K562 (cell line): ENCODE data around the gene BIRC5. TPM values are rescaled to one million over a fixed set of nuclear protein-coding genes. Genes with fewer than 3 reads are reported as not detected.

Experiments used
- ATAC-seq: fragments of 200-7000 bp; cut with Tn5 transposase; 3 replicates; pipeline ENCODE4 v1.9.1; 2020; ENCODE audit warnings: moderate library complexity
- BruUV-seq: library from RNA; stranded (reverse); fragments of 400-500 nt; replicated peaks from 2 replicates; lab custom pipeline; 2021; lab: Mats Ljungman, UMichigan
- CTCF ChIA-PET: fragments of 300-600 bp; formaldehyde crosslinking; extraction: SDS; loops from one replicate; lab custom pipeline; 2021; ENCODE audit warnings: low intra/inter-chr PET ratio; lab: Yijun Ruan, JAX
- POLR2A ChIA-PET: fragments of 300-600, 350-650 bp; sonication (Branson Sonifier 250); formaldehyde crosslinking; extraction: SDS; loops from one replicate; lab custom pipeline; 2021; ENCODE audit warnings: antibody characterized with exemption, inconsistent platforms; lab: Yijun Ruan, JAX
- DNase-seq, 4 experiments: peaks; one replicate each; pipeline versions ENCODE4 v3.0.0 to v3.0.0-alpha.2; 2011 to 2018; ENCODE audit warnings: low spot score in 3 of 4, mixed read lengths in 3 of 4; ENCODE audit errors: extremely low read depth in 1 of 4
- FAIRE-seq: peaks from 2 replicates; lab custom pipeline; 2011; peaks lifted over from hg19 to GRCh38; lab: Jason Lieb, UNC
- H2AFZ ChIP-seq: 2 replicates; pipeline ENCODE4 v1.6.0; 2011; ENCODE audit warnings: low read depth, low read length, control low read depth, inconsistent platforms
- H3K27ac ChIP-seq: fragments of 200-600 bp; 3 replicates; pipeline ENCODE4 v1.8.0; 2011; ENCODE audit warnings: low read depth, mild to moderate bottlenecking, control low read depth, inconsistent platforms, low read length, moderate library complexity, mixed read lengths; ENCODE audit errors: extremely low read depth
- H3K27me3 ChIP-seq, 2 experiments: fragments of 300-600 bp in 1 of 2; 2 replicates in 1 of 2; 3 replicates in 1 of 2; pipeline versions ENCODE4 v1.6.0 to v1.8.0; 2011; ENCODE audit warnings: inconsistent platforms in 2 of 2, low read length in 2 of 2, mild to moderate bottlenecking in 1 of 2, mixed read lengths in 1 of 2, moderate library complexity in 1 of 2; ENCODE audit not compliant: control insufficient read depth in 2 of 2, insufficient read depth in 2 of 2
- H3K36me3 ChIP-seq: fragments of 300-600 bp; 3 replicates; pipeline ENCODE4 v1.8.0; 2011; ENCODE audit warnings: mild to moderate bottlenecking, low read length, inconsistent platforms; ENCODE audit not compliant: control insufficient read depth, insufficient read depth
- H3K4me1 ChIP-seq, 2 experiments: fragments of 200-600 bp in 1 of 2; replicated peaks in 1 of 2; 2 replicates in 1 of 2; 3 replicates in 1 of 2; pipeline versions ENCODE4 v1.5.1 to v1.8.0; 2011; ENCODE audit warnings: inconsistent platforms in 2 of 2, low read length in 2 of 2, mild to moderate bottlenecking in 1 of 2, mixed read lengths in 1 of 2, moderate library complexity in 1 of 2; ENCODE audit not compliant: control insufficient read depth in 2 of 2, insufficient read depth in 2 of 2
- H3K4me2 ChIP-seq: 2 replicates; pipeline ENCODE4 v1.6.1; 2011; ENCODE audit warnings: low read length, control low read depth, inconsistent platforms, mixed read lengths; ENCODE audit not compliant: insufficient read depth
- H3K4me3 ChIP-seq: fragments of 200-600 bp; sonication (generic), shearing (Covaris generic); 2 replicates; pipeline ENCODE4 v1.5.1; 2016; ENCODE audit warnings: control low read depth, inconsistent platforms
- H3K79me2 ChIP-seq: fragments of 200-600 bp; 3 replicates; pipeline ENCODE4 v1.8.0; 2011; ENCODE audit warnings: low read length, inconsistent platforms; ENCODE audit not compliant: control insufficient read depth, insufficient read depth
- H3K9ac ChIP-seq, 2 experiments: 2 replicates each; pipeline versions ENCODE4 v1.6.0 to v1.6.1; 2011; ENCODE audit warnings: low read depth in 2 of 2, low read length in 2 of 2, control low read depth in 1 of 2, inconsistent platforms in 1 of 2, mild to moderate bottlenecking in 1 of 2, mixed read lengths in 1 of 2; ENCODE audit not compliant: insufficient read depth in 1 of 2
- H3K9me1 ChIP-seq: one replicate; pipeline ENCODE4 v1.6.0; 2011; ENCODE audit warnings: inconsistent platforms, mild to moderate bottlenecking, low read length, moderate library complexity; ENCODE audit not compliant: control insufficient read depth, insufficient read depth
- H3K9me3 ChIP-seq: replicated peaks from 2 replicates; pipeline ENCODE4 v1.5.1; 2011; ENCODE audit warnings: low read depth, low read length, inconsistent platforms; ENCODE audit not compliant: control insufficient read depth, insufficient read depth
- H4K20me1 ChIP-seq: replicated peaks from 2 replicates; pipeline ENCODE4 v1.6.1; 2011; ENCODE audit warnings: low read length, inconsistent platforms, mixed read lengths; ENCODE audit not compliant: control insufficient read depth, insufficient read depth
- KDM5B ChIP-seq: fragments of 200-600 bp; sonication (generic); IDR thresholded peaks from 2 replicates; pipeline ENCODE4 v1.6.1; 2012; ENCODE audit warnings: low read depth, mild to moderate bottlenecking, moderate library complexity, low read length, control low read depth, inconsistent platforms; ENCODE audit not compliant: insufficient replicate concordance
- NFE2L1 ChIP-seq: fragments of 450-650 bp; IDR thresholded peaks from 2 replicates; pipeline ENCODE4 v1.6.1; 2016; ENCODE audit warnings: missing genetic modification characterization, low read depth, mild to moderate bottlenecking, missing compliant biosample characterization, moderate library complexity, borderline replicate concordance
- NR0B1 ChIP-seq: fragments of 450-650 bp; IDR thresholded peaks from one replicate; pipeline ENCODE4 v1.6.1; 2018; ENCODE audit warnings: mild to moderate bottlenecking, moderate library complexity; ENCODE audit not compliant: partially characterized antibody
- NR2C2 ChIP-seq, 2 experiments: fragments of 200-800 bp in 1 of 2; sonication (Bioruptor generic) in 1 of 2; sonication (generic) in 1 of 2; formaldehyde crosslinking in 1 of 2; IDR thresholded peaks; 2 replicates each; pipeline versions ENCODE4 v1.6.1 to v1.8.0; 2016 to 2022; ENCODE audit warnings: mild to moderate bottlenecking in 1 of 2, missing compliant biosample characterization in 1 of 2, missing genetic modification characterization in 1 of 2, missing genetic modification reagents in 1 of 2
- POLR3G ChIP-seq: IDR thresholded peaks from 2 replicates; pipeline ENCODE4 v1.6.1; 2011; ENCODE audit not compliant: insufficient read length, insufficient replicate concordance; ENCODE audit errors: extremely low read depth
- ZBTB2 ChIP-seq: fragments of 450-650 bp; IDR thresholded peaks from 2 replicates; pipeline ENCODE4 v1.6.1; 2016; ENCODE audit warnings: antibody characterized with exemption
- ZFX ChIP-seq: sonication (generic); formaldehyde crosslinking; IDR thresholded peaks from 2 replicates; pipeline ENCODE4 v1.8.0; 2022; ENCODE audit warnings: mild to moderate bottlenecking, missing genetic modification reagents, moderate library complexity
- ZNF561 ChIP-seq: fragments of 450-650 bp; formaldehyde crosslinking; conservative IDR thresholded peaks from 2 replicates; pipeline ENCODE4 v1.4.0; 2020; ENCODE audit warnings: mild to moderate bottlenecking, moderate library complexity
- ZNF77 ChIP-seq: fragments of 250-450 bp; sonication (Bioruptor Pico); IDR thresholded peaks from 2 replicates; pipeline ENCODE4 v1.5.0; 2020
- WGBS: fragments of 100-300 bp; shearing (Covaris generic); methylation state at CpG from one replicate; pipeline ENCODE4 v1.1.6; 2016; ENCODE audit warnings: low coverage, mixed read lengths; ENCODE audit not compliant: insufficient coverage; ENCODE audit errors: missing lambda C conversion rate; 5-methylcytosine and 5-hydroxymethylcytosine counted together
- in situ Hi-C: fragments of 300-500 bp; cut with MboI; formaldehyde crosslinking; loops from 4 replicates; pipeline ENCODE4 v1.15.0; 2018; ENCODE audit warnings: inconsistent platforms, mixed read lengths
- intact Hi-C: fragments of 100-400 bp; cut with micrococcal nuclease; formaldehyde crosslinking; loops from 2 replicates; pipeline ENCODE4 v1.14.2; 2022
- polyA plus RNA-seq, 8 experiments: library from polyadenylated mRNA; depleted of rRNA in 4 of 8; stranded (reverse) in 5 of 8; unstranded in 3 of 8; fragments of >200 nt; fragmentation: Nextera tagmentation in 2 of 8; fragmentation: Illumina TruSeq in 1 of 8; extraction: Ambion mirVana in 2 of 8; extraction: Trizol in 1 of 8; gene quantifications; 2 replicates each; pipeline versions ENCODE4 v1.2.1 to v1.2.3, GENCODE V29; 2011 to 2014; ENCODE audit warnings: inconsistent platforms in 1 of 8, missing spikeins in 1 of 8
- total RNA-seq, 7 experiments: library from RNA; depleted of rRNA in 6 of 7; stranded (reverse); fragments of >200 nt in 6 of 7; fragmentation: Illumina TruSeq in 2 of 7; extraction: Trizol in 2 of 7; gene quantifications; 2 replicates each; pipeline versions ENCODE4 v1.2.1 to v1.2.3, GENCODE V29; 2011 to 2021; ENCODE audit warnings: low replicate concordance in 1 of 7
- TF ChIP-seq, protein P1 (sequence below), 2 experiments: fragments of 450-650 bp; formaldehyde crosslinking in 1 of 2; IDR thresholded peaks; 2 replicates each; pipeline versions ENCODE4 v1.4.0 to v1.6.1; 2014 to 2020; ENCODE audit warnings: mild to moderate bottlenecking in 2 of 2, borderline replicate concordance in 1 of 2, low read depth in 1 of 2

Gene BIRC5
- total and polyA plus RNA-seq, 9 of the 15 experiments (the other 6 are each of a cell fraction or from before 2014, with no cell fraction given), result 64.4 to 140 (median 101) TPM

GRCh38 chr17:78214706-78215061 lies 631 bp downstream of the BIRC5 start:
- ChIA-PET CTCF (no interaction called here), POLR2A (interaction anchor here (0.7 to 3.8 kb wide), 4 partner anchors 11 to 25 kb away, joined by 3 to 30 read pairs (median 3); no protein-coding TSS in a partner anchor)
- Histone ChIP-seq H2AFZ (peak overlapping the region; percentile 99; the same call in 1 of the 2 replicates), H3K9me1 (no peaks in the 10 kb centered on the region), H3K27me3 (no peaks in the 10 kb centered on the region; a peak in 1 of 5 replicates), H3K79me2 (peaks cover 33% of the 10 kb centered on the region), H4K20me1 (no peaks in the 10 kb centered on the region), H3K27ac (peak overlapping the region; percentile 97), H3K4me2 (peak overlapping the region; percentile 97), H3K4me1 (peaks cover 3 to 28% of the 10 kb centered on the region in 2 experiments; a peak in 4 of 5 replicates), H3K9ac (peak overlapping the region; percentile 97 to 99), H3K4me3 (peak overlapping the region; percentile 74), H3K36me3 (peaks cover 33% of the 10 kb centered on the region; the same call in 2 of the 3 replicates), H3K9me3 (no peaks in the 10 kb centered on the region)
- peak; percentile 4; the same call in 2 of the 3 replicates for ATAC-seq
- in situ Hi-C loops, result no loop called here
- no TSS peak for BruUV-seq
- FAIRE-seq, result peak; percentile 49
- DNase-seq, result peak in 1 of 4 experiments; percentile 25
- intact Hi-C loops, result no loop called here
- WGBS, result 0% methylated on average over 4 of the region's 5 CpGs
- TF ChIP-seq KDM5B, result peak; percentile 16
- TF ChIP-seq POLR3G, result no peak
- no peak for TF ChIP-seq ZFX (CRISPR knock-in tag)
- no peak for TF ChIP-seq NR2C2 (CRISPR knock-in tag; IDR thresholded peaks at IDR 0.05)
- 0 out of 2 replicates have a peak, but pooled peaks have one; percentile 5 for TF ChIP-seq NR2C2 (tag; IDR thresholded peaks at IDR 0.05)
- no peak for TF ChIP-seq NR0B1
- TF ChIP-seq ZBTB2, result no peak
- no peak for TF ChIP-seq ZNF77 (CRISPR knock-in tag)
- TF ChIP-seq, protein P1, sequence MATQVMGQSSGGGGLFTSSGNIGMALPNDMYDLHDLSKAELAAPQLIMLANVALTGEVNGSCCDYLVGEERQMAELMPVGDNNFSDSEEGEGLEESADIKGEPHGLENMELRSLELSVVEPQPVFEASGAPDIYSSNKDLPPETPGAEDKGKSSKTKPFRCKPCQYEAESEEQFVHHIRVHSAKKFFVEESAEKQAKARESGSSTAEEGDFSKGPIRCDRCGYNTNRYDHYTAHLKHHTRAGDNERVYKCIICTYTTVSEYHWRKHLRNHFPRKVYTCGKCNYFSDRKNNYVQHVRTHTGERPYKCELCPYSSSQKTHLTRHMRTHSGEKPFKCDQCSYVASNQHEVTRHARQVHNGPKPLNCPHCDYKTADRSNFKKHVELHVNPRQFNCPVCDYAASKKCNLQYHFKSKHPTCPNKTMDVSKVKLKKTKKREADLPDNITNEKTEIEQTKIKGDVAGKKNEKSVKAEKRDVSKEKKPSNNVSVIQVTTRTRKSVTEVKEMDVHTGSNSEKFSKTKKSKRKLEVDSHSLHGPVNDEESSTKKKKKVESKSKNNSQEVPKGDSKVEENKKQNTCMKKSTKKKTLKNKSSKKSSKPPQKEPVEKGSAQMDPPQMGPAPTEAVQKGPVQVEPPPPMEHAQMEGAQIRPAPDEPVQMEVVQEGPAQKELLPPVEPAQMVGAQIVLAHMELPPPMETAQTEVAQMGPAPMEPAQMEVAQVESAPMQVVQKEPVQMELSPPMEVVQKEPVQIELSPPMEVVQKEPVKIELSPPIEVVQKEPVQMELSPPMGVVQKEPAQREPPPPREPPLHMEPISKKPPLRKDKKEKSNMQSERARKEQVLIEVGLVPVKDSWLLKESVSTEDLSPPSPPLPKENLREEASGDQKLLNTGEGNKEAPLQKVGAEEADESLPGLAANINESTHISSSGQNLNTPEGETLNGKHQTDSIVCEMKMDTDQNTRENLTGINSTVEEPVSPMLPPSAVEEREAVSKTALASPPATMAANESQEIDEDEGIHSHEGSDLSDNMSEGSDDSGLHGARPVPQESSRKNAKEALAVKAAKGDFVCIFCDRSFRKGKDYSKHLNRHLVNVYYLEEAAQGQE (IDR thresholded peaks at IDR 0.05; ENCODE audit: borderline replicate concordance), result no peak
- TF ChIP-seq, protein P1 (CRISPR knock-in tag; IDR thresholded peaks at IDR 0.05; ENCODE audit: low read depth), result no peak
- TF ChIP-seq ZNF561 (CRISPR knock-in tag), result no peak
- TF ChIP-seq NFE2L1 (tag), result no peak
